Mesendoderm (in vitro differentiated cells): Measurements from ENCODE around the gene AFAP1.
A peak's percentile ranks its signal among the peaks of the same experiment; 100 is the strongest.

ENCODE experiments used
- DNase-seq: peaks from one replicate; pipeline ENCODE4 v3.0.0; 2013
- H2AK5ac ChIP-seq: 2 replicates; pipeline ENCODE4 v1.6.1; 2013; ENCODE audit warnings: low read length, inconsistent platforms
- H2BK120ac ChIP-seq: 2 replicates; pipeline ENCODE4 v1.6.1; 2013; ENCODE audit warnings: low read depth, mild to moderate bottlenecking, low read length, moderate library complexity, mixed read lengths
- H2BK15ac ChIP-seq: replicated peaks from 2 replicates; pipeline ENCODE4 v1.6.1; 2013; ENCODE audit warnings: low read depth, mild to moderate bottlenecking, moderate library complexity
- H2BK5ac ChIP-seq: 2 replicates; pipeline ENCODE4 v1.6.1; 2013; ENCODE audit warnings: low read length, inconsistent platforms
- H3K18ac ChIP-seq: 2 replicates; pipeline ENCODE4 v1.6.1; 2013; ENCODE audit warnings: mild to moderate bottlenecking, low read length, mixed read lengths
- H3K23ac ChIP-seq: one replicate; pipeline ENCODE4 v1.6.1; 2013; ENCODE audit warnings: low read length
- H3K27ac ChIP-seq: 2 replicates; pipeline ENCODE4 v1.5.1; 2013; ENCODE audit warnings: low read depth, mild to moderate bottlenecking, inconsistent platforms, low read length, moderate library complexity
- H3K27me3 ChIP-seq: 2 replicates; pipeline ENCODE4 v1.6.1; 2013; ENCODE audit warnings: low read length, control low read depth, mild to moderate bottlenecking, inconsistent platforms; ENCODE audit not compliant: insufficient read depth, poor library complexity
- H3K36me3 ChIP-seq: 2 replicates; pipeline ENCODE4 v1.6.1; 2013; ENCODE audit warnings: low read length, inconsistent platforms; ENCODE audit not compliant: control insufficient read depth, insufficient read depth
- H3K4ac ChIP-seq: one replicate; pipeline ENCODE4 v1.6.1; 2013; ENCODE audit warnings: low read depth, mild to moderate bottlenecking, low read length, moderate library complexity
- H3K4me1 ChIP-seq: 2 replicates; pipeline ENCODE4 v1.6.1; 2013; ENCODE audit warnings: low read depth, low read length, inconsistent platforms; ENCODE audit not compliant: control insufficient read depth
- H3K4me2 ChIP-seq: 2 replicates; pipeline ENCODE4 v1.6.1; 2013; ENCODE audit warnings: low read length
- H3K4me3 ChIP-seq: 2 replicates; pipeline ENCODE4 v1.5.1; 2013; ENCODE audit warnings: mild to moderate bottlenecking, low read length
- H3K56ac ChIP-seq: one replicate; pipeline ENCODE4 v1.6.1; 2013; ENCODE audit warnings: low read length
- H3K79me1 ChIP-seq: 2 replicates; pipeline ENCODE4 v1.6.1; 2013; ENCODE audit warnings: low read length, inconsistent platforms
- H3K79me2 ChIP-seq: 2 replicates; pipeline ENCODE4 v1.6.1; 2013; ENCODE audit warnings: mild to moderate bottlenecking, low read length; ENCODE audit not compliant: control insufficient read depth, insufficient read depth
- H3K9ac ChIP-seq: 2 replicates; pipeline ENCODE4 v1.6.1; 2013; ENCODE audit warnings: low read length, inconsistent platforms
- H4K5ac ChIP-seq: one replicate; pipeline ENCODE4 v1.6.1; 2013; ENCODE audit warnings: low read length
- H4K8ac ChIP-seq: one replicate; pipeline ENCODE4 v1.6.1; 2013; ENCODE audit warnings: low read depth, mild to moderate bottlenecking, control low read depth, low read length, moderate library complexity
- WGBS: extraction: QIAGEN DNeasy Blood & Tissue Kit; methylation state at CpG from one replicate; pipeline ENCODE4 v1.1.7; 2013; ENCODE audit warnings: low lambda C conversion rate, missing lambda C conversion rate; ENCODE audit not compliant: insufficient coverage; ENCODE audit errors: extremely low coverage; 5-methylcytosine and 5-hydroxymethylcytosine counted together

The AFAP1 gene

DNA sequence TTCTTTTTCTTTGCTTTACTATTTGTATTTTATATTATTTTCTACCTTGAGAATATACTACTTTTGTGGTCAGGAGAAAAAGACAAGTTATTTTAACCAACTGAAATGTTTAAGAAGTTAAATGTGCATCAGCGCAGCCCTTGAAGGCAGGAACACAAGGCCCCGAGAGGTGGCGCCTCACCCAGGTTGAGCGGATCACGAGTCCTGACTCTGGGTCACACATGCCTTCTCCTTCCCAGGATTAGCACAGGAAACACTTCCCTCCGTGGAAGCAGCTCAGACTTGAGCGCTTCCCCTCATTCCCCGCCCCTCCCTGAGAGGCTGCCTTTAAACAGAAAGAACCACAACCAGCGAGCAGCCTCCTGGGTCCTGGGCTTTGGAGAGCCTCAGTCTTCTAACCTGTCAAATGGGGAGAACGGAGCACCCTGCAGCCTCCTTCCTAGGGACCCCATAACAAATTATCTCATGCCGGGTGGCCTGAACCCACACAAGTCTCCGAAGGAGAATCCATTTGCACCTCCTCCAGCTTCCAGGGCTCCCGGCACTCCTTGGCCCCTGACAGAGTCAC is 217.6 kb downstream of the AFAP1 start:
- Histone ChIP-seq H3K4me3 (no peak overlapping the region), H3K79me1 (no peaks in the 10 kb centered on the region), H3K56ac (no peak overlapping the region), H3K4ac (no peak overlapping the region), H3K27me3 (no peaks in the 10 kb centered on the region), H2AK5ac (no peak overlapping the region), H3K4me1 (no peaks in the 10 kb centered on the region), H3K23ac (no peak overlapping the region), H3K27ac (no peak overlapping the region), H3K79me2 (no peaks in the 10 kb centered on the region), H3K9ac (no peak overlapping the region), H4K5ac (no peak overlapping the region), H2BK5ac (no peak overlapping the region), H4K8ac (no peak overlapping the region), H2BK15ac (no peak overlapping the region), H2BK120ac (no peak overlapping the region), H3K18ac (no peak overlapping the region), H3K4me2 (no peak overlapping the region), H3K36me3 (no peaks in the 10 kb centered on the region)
- WGBS = no CpG with 5 or more reads among the region's 13 CpGs
- peak; percentile 46 for DNase-seq

DNA sequence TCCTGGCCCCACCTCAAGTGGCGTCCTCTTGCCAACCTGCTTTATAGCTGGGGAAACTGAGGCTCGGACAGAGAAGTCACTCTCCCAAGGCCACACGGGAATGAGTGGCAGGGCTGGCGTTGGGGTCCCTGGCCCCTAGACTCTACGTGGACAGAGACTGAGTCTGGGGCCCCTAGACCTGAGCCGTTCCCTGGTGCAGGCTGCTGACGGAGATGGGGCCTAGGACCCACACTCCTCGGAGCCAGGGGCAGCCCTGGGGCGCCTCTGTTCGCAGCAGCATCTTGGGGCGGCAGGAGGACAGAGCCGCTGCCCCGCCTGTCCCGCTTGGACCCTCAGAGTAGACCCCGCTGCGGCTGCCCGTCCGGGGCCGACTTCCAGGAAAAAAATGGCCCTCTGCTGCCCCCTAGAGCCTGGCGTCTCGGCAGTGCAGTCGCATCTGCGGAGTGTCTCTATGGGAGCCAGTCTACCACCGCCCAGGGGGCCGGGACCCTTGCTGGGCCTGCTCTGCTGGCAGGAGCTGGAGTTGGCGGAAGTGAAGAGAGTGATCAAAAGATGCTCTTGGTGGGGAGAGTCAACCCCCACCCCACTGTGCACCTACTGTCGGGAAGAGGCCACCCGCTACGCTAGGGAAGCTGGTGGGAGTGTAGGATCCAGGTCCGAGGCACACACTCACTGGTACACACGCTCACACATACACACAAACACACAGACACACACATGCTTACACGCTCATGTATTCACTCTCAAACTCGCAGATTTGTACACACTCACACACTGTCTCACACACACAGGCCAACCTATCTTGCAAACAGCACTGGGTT is 220.1 kb downstream of the AFAP1 start:
- no peak overlapping the region for H3K56ac ChIP-seq
- H3K18ac ChIP-seq = no peak overlapping the region
- no peak overlapping the region for H2BK120ac ChIP-seq
- no peak overlapping the region for H3K4me3 ChIP-seq
- H3K27ac ChIP-seq = no peak overlapping the region
- peak overlapping the region; percentile 13 for H3K9ac ChIP-seq
- no peak overlapping the region for H4K8ac ChIP-seq
- peak; percentile 57 for DNase-seq
- no peak overlapping the region for H4K5ac ChIP-seq
- H3K4me2 ChIP-seq = no peak overlapping the region
- no peak overlapping the region for H2AK5ac ChIP-seq
- no peaks in the 10 kb centered on the region for H3K79me1 ChIP-seq
- no peak overlapping the region for H2BK5ac ChIP-seq
- no peak overlapping the region for H3K23ac ChIP-seq
- H3K79me2 ChIP-seq = no peaks in the 10 kb centered on the region
- no peaks in the 10 kb centered on the region for H3K36me3 ChIP-seq
- H3K4me1 ChIP-seq = no peaks in the 10 kb centered on the region
- no CpG with 5 or more reads among the region's 33 CpGs for WGBS
- no peak overlapping the region for H2BK15ac ChIP-seq
- no peak overlapping the region for H3K4ac ChIP-seq
- no peaks in the 10 kb centered on the region for H3K27me3 ChIP-seq

DNA sequence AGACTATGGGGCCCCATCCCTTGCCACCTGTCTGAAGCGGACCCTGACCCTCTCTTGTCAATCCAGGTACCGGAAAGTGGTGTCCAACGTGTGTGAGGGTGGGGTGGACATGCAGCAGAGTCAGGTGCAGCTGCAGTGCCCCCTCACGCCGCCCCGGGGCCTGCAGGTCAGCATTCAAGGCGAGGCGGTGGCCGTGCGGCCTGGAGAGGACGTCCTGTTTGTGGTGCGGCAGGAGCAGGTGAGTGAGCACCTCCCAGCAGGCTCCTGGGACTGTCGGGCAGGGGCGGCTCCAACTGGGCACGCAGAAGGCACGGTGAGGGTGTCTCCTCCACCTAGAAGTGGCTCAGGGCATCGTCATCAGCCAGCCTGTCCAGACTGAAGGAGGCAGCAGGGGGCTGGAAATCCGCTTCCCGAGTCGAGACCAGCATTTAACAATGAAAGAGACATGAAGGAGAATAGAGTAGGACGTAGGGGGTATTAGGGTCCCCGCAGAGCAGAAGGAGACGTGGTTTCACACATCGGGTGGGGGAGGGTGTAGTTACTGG is 221.6 kb downstream of the AFAP1 start:
- Histone ChIP-seq H3K9ac (no peak overlapping the region), H3K4ac (no peak overlapping the region), H3K27me3 (no peaks in the 10 kb centered on the region), H3K4me3 (no peak overlapping the region), H2BK15ac (no peak overlapping the region), H3K23ac (no peak overlapping the region), H3K18ac (no peak overlapping the region), H4K8ac (no peak overlapping the region), H3K4me1 (no peaks in the 10 kb centered on the region), H3K36me3 (no peaks in the 10 kb centered on the region), H2BK5ac (no peak overlapping the region), H3K4me2 (no peak overlapping the region), H3K79me2 (no peaks in the 10 kb centered on the region), H3K27ac (no peak overlapping the region), H3K79me1 (no peaks in the 10 kb centered on the region), H2AK5ac (no peak overlapping the region), H4K5ac (no peak overlapping the region), H3K56ac (no peak overlapping the region), H2BK120ac (no peak overlapping the region)
- DNase-seq = no peak
- no CpG with 5 or more reads among the region's 24 CpGs for WGBS

DNA sequence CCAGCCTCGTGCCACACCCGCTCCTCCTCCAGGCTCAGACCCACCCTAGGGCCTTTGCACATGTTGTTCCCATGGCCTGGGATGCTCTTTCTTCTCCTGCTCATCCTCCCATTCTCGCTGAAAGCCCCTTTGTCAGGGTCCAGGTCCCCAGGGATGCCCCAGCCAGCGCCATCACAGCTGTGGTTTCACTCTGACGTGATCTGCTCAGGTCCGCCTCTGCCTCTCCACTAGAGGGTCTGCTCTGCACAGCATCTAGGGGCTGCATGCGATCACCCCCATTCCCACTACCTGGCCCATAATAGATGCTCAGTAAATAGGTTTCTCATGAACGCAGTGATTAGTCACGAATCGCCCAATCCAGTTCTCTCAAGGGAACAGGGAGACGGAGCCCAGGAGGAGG is 222.5 kb downstream of the AFAP1 start:
- H2BK5ac ChIP-seq = no peak overlapping the region
- H4K8ac ChIP-seq = no peak overlapping the region
- H3K23ac ChIP-seq = no peak overlapping the region
- no peak overlapping the region for H4K5ac ChIP-seq
- no CpG with 5 or more reads among the region's 11 CpGs for WGBS
- H3K36me3 ChIP-seq = no peaks in the 10 kb centered on the region
- H3K27ac ChIP-seq = no peak overlapping the region
- no peak overlapping the region for H3K4me2 ChIP-seq
- H3K4me3 ChIP-seq = no peak overlapping the region
- H2BK120ac ChIP-seq = no peak overlapping the region
- no peak overlapping the region for H2BK15ac ChIP-seq
- H3K18ac ChIP-seq = no peak overlapping the region
- H3K27me3 ChIP-seq = no peaks in the 10 kb centered on the region
- no peak for DNase-seq
- no peak overlapping the region for H3K9ac ChIP-seq
- no peak overlapping the region for H3K56ac ChIP-seq
- H2AK5ac ChIP-seq = no peak overlapping the region
- no peaks in the 10 kb centered on the region for H3K4me1 ChIP-seq
- H3K79me1 ChIP-seq = no peaks in the 10 kb centered on the region
- no peaks in the 10 kb centered on the region for H3K79me2 ChIP-seq
- no peak overlapping the region for H3K4ac ChIP-seq

DNA sequence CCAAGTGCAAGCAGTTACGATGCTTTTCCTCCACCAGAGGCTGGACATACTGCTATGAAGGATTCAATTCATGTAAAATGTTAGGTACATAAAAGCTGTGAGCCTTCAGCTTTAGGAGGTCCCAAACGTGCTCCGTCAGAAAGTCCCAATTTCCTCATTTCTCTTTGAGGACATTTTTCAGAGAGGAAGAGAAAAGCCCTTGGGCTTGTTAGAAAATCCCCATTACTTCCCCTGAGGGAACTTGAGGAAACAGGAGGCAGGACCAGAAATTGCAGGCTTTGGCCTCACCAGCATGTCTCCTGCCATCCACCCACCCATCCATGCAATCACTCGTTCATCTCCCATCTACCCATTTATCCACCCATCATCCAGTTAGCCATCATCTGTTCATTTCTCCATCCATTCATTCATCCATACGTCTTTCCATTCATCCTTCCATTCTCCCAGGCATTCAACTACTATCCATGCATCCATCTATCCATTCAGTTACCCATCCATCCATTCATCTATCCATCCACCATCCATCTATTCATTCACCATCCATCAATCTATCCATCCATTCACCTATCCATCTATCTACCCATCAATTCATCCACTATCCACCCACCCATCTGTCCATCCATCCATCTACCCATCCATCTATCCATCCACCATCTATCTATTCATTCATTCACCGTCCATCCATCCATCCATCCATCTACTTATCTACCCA is 223.5 kb downstream of the AFAP1 start:
- no peak overlapping the region for H3K18ac ChIP-seq
- H3K27ac ChIP-seq = no peak overlapping the region
- no peak overlapping the region for H3K4me3 ChIP-seq
- H3K4ac ChIP-seq = no peak overlapping the region
- H3K79me1 ChIP-seq = no peaks in the 10 kb centered on the region
- H2AK5ac ChIP-seq = no peak overlapping the region
- no peak overlapping the region for H3K56ac ChIP-seq
- H3K79me2 ChIP-seq = no peaks in the 10 kb centered on the region
- H3K27me3 ChIP-seq = no peaks in the 10 kb centered on the region
- H2BK5ac ChIP-seq = no peak overlapping the region
- no peak for DNase-seq
- no peak overlapping the region for H3K23ac ChIP-seq
- 100% methylated on average over 1 of the region's 6 CpGs for WGBS
- no peaks in the 10 kb centered on the region for H3K36me3 ChIP-seq
- no peaks in the 10 kb centered on the region for H3K4me1 ChIP-seq
- H4K5ac ChIP-seq = no peak overlapping the region
- H2BK15ac ChIP-seq = no peak overlapping the region
- no peak overlapping the region for H3K9ac ChIP-seq
- no peak overlapping the region for H2BK120ac ChIP-seq
- no peak overlapping the region for H3K4me2 ChIP-seq
- no peak overlapping the region for H4K8ac ChIP-seq
